GM12873 (cell line): ENCODE data around the gene CSMD2.

Source experiments
- CTCF ChIP-seq: IDR thresholded peaks from 2 replicates; pipeline ENCODE4 v1.5.1; 2012; ENCODE audit warnings: low read depth, mild to moderate bottlenecking, moderate library complexity, low read length, control low read depth; ENCODE audit not compliant: insufficient read depth; ENCODE audit errors: missing control alignments

CSMD2 gene

GRCh38 chr1:33828059-33828458 is 337.0 kb downstream of the CSMD2 start:
- TF ChIP-seq CTCF: no peak

- TF ChIP-seq CTCF: no peak
These were observed 338.3 kb downstream of the CSMD2 start for GRCh38 chr1:33826711-33827110.

GRCh38 chr1:33826311-33826710 is 338.7 kb downstream of the CSMD2 start:
- TF ChIP-seq CTCF: no peak

- no peak for TF ChIP-seq CTCF
These were observed 339.5 kb downstream of the CSMD2 start for GRCh38 chr1:33825506-33825905.

GRCh38 chr1:33824971-33825370 is 340.1 kb downstream of the CSMD2 start:
- no peak for TF ChIP-seq CTCF

GRCh38 chr1:33824321-33824720 is 340.7 kb downstream of the CSMD2 start:
- no peak for TF ChIP-seq CTCF

GRCh38 chr1:33823830-33824229 is 341.2 kb downstream of the CSMD2 start:
- TF ChIP-seq CTCF: no peak
